HepG2 (cell line): ENCODE measurements around the gene PRR19. TPM values are rescaled to one million over a fixed set of nuclear protein-coding genes. Genes with fewer than 3 reads are reported as not detected.

Source experiments
- ATAC-seq: fragments of 200-7000 bp; cut with Tn5 transposase; 3 replicates; pipeline ENCODE4 v1.9.1; 2020; ENCODE audit warnings: mild to moderate bottlenecking, moderate library complexity
- BruUV-seq: library from RNA; stranded (reverse); fragments of 400-500 nt; replicated peaks from 2 replicates; lab custom pipeline; 2021; lab: Mats Ljungman, UMichigan
- CTCF ChIA-PET: fragments of 300-600 bp; formaldehyde crosslinking; extraction: SDS; loops from one replicate; lab custom pipeline; 2021; ENCODE audit warnings: low total read pairs, inconsistent platforms, low intra/inter-chr PET ratio; lab: Yijun Ruan, JAX
- POLR2A ChIA-PET: fragments of 350-600 bp; sonication (Branson Sonifier 250); formaldehyde crosslinking; loops from one replicate; lab custom pipeline; 2020; ENCODE audit warnings: antibody characterized with exemption, inconsistent platforms; lab: Yijun Ruan, JAX
- DNase-seq: peaks from one replicate; pipeline ENCODE4 v3.0.0-alpha.2; 2015; ENCODE audit warnings: low spot score
- FAIRE-seq: peaks from 3 replicates; lab custom pipeline; 2011; peaks lifted over from hg19 to GRCh38; lab: Jason Lieb, UNC
- H2AFZ ChIP-seq: one replicate; pipeline ENCODE4 v1.6.1; 2011; ENCODE audit warnings: low read length, inconsistent platforms
- H3K27ac ChIP-seq: fragments of 300-600 bp; 3 replicates; pipeline ENCODE4 v1.8.0; 2011; ENCODE audit warnings: mixed run types, mild to moderate bottlenecking, mixed read lengths, low read length, inconsistent platforms; ENCODE audit not compliant: insufficient read depth; ENCODE audit errors: extremely low read length
- H3K27me3 ChIP-seq, 2 experiments: fragments of 200-600 bp in 1 of 2; 2 replicates in 1 of 2; 3 replicates in 1 of 2; pipeline versions ENCODE4 v1.6.0 to v1.8.0; 2011; ENCODE audit warnings: low read length in 2 of 2, mild to moderate bottlenecking in 2 of 2, moderate library complexity in 2 of 2, inconsistent platforms in 1 of 2; ENCODE audit not compliant: insufficient read depth in 2 of 2, control insufficient read depth in 1 of 2
- H3K36me3 ChIP-seq, 2 experiments: fragments of 200-600 bp in 1 of 2; replicated peaks in 1 of 2; 2 replicates in 1 of 2; 3 replicates in 1 of 2; pipeline versions ENCODE4 v1.5.1 to v1.8.0; 2011; ENCODE audit warnings: low read length in 2 of 2, inconsistent platforms in 1 of 2; ENCODE audit not compliant: insufficient read depth in 2 of 2, control insufficient read depth in 1 of 2
- H3K4me1 ChIP-seq: 2 replicates; pipeline ENCODE4 v1.5.1; 2012; ENCODE audit warnings: low read length, inconsistent platforms; ENCODE audit not compliant: insufficient read depth
- H3K4me2 ChIP-seq: 2 replicates; pipeline ENCODE4 v1.6.0; 2011; ENCODE audit warnings: low read depth, low read length, inconsistent platforms
- H3K4me3 ChIP-seq, 3 experiments: fragments of 200-600 bp in 1 of 3; sonication (generic), shearing (Covaris generic) in 1 of 3; replicated peaks in 1 of 3; 2 replicates each; pipeline ENCODE4 v1.5.1; 2011 to 2016; ENCODE audit warnings: low read length in 3 of 3, inconsistent platforms in 2 of 3, low read depth in 2 of 3, mild to moderate bottlenecking in 2 of 3, control low read depth in 1 of 3, mixed read lengths in 1 of 3; ENCODE audit not compliant: insufficient read depth in 1 of 3
- H3K79me2 ChIP-seq: one replicate; pipeline ENCODE4 v1.6.1; 2011; ENCODE audit warnings: low read length, inconsistent platforms; ENCODE audit not compliant: insufficient read depth
- H3K9ac ChIP-seq: 2 replicates; pipeline ENCODE4 v1.6.0; 2011; ENCODE audit warnings: mild to moderate bottlenecking, low read depth, low read length, inconsistent platforms; ENCODE audit not compliant: insufficient read depth
- H3K9me3 ChIP-seq: 2 replicates; pipeline ENCODE4 v1.5.1; 2012; ENCODE audit warnings: mild to moderate bottlenecking, low read length
- H4K20me1 ChIP-seq: 2 replicates; pipeline ENCODE4 v1.6.0; 2011; ENCODE audit warnings: inconsistent platforms, mild to moderate bottlenecking, low read length, moderate library complexity; ENCODE audit not compliant: insufficient read depth
- ARNTL ChIP-seq: sonication (generic); formaldehyde crosslinking; IDR thresholded peaks from 2 replicates; pipeline ENCODE4 v1.4.0; 2020; ENCODE audit warnings: mild to moderate bottlenecking, missing genetic modification reagents
- BRF2 ChIP-seq: sonication (generic); formaldehyde crosslinking; IDR thresholded peaks from 2 replicates; pipeline ENCODE4 v1.8.1; 2022; ENCODE audit warnings: mild to moderate bottlenecking, missing genetic modification reagents
- HNF4A ChIP-seq: sonication (generic); formaldehyde crosslinking; IDR thresholded peaks from 2 replicates; pipeline ENCODE4 v1.4.0; 2020; ENCODE audit warnings: missing genetic modification reagents
- SATB2 ChIP-seq: sonication (generic); formaldehyde crosslinking; IDR thresholded peaks from 2 replicates; pipeline ENCODE4 v1.5.0; 2020; ENCODE audit warnings: missing genetic modification reagents
- ZFP36L1 ChIP-seq: sonication (generic); formaldehyde crosslinking; IDR thresholded peaks from 2 replicates; pipeline ENCODE4 v1.8.0; 2022; ENCODE audit warnings: mild to moderate bottlenecking, missing genetic modification reagents, moderate library complexity
- ZNF30 ChIP-seq: sonication (generic); formaldehyde crosslinking; IDR thresholded peaks from 2 replicates; pipeline ENCODE4 v1.5.0; 2020; ENCODE audit warnings: mild to moderate bottlenecking, missing genetic modification reagents
- ZNF547 ChIP-seq: sonication (generic); formaldehyde crosslinking; IDR thresholded peaks from 2 replicates; pipeline ENCODE4 v1.5.1; 2020; ENCODE audit warnings: mild to moderate bottlenecking, missing genetic modification reagents
- ZSCAN31 ChIP-seq: sonication (generic); formaldehyde crosslinking; IDR thresholded peaks from 2 replicates; pipeline ENCODE4 v1.5.0; 2020; ENCODE audit warnings: low read depth, mild to moderate bottlenecking, missing genetic modification reagents
- WGBS: methylation state at CpG from one replicate; pipeline ENCODE4 v1.1.6; 2017; ENCODE audit warnings: low lambda C conversion rate; 5-methylcytosine and 5-hydroxymethylcytosine counted together
- in situ Hi-C: cut with HindIII; loops from 2 replicates; pipeline ENCODE4 v1.10.0; 2017; ENCODE audit warnings: low pct_unique_long_range_greater_than_20kb; ENCODE audit not compliant: extremely low pct_ligation_motif_present
- intact Hi-C: fragments of 100-400 bp; cut with micrococcal nuclease; formaldehyde crosslinking; loops from one replicate; pipeline ENCODE4 v1.10.0; 2022; ENCODE audit not compliant: unreplicated experiment
- polyA plus RNA-seq, 8 experiments: library from polyadenylated mRNA; depleted of rRNA in 3 of 8; stranded (reverse) in 7 of 8; unstranded in 1 of 8; fragments of >200 nt; fragmentation: Illumina TruSeq in 4 of 8; extraction: Trizol in 4 of 8; gene quantifications; 2 replicates each; pipeline versions ENCODE4 v1.2.1 to v1.2.3, GENCODE V29; 2011 to 2016; ENCODE audit warnings: low read depth in 4 of 8, missing spikeins in 1 of 8, mixed read lengths in 1 of 8; ENCODE audit not compliant: insufficient read depth in 1 of 8
- total RNA-seq, 5 experiments: library from RNA; depleted of rRNA; stranded (reverse); fragments of >200 nt; fragmentation: Illumina TruSeq; extraction: Trizol; gene quantifications; 2 replicates each; pipeline ENCODE4 v1.2.3, GENCODE V29; 2016; ENCODE audit warnings: low read depth in 1 of 5

The PRR19 gene
- total and polyA plus RNA-seq, 2 of the 13 experiments (the other 11 are each of a cell fraction or from before 2014, with no cell fraction given) = 0.21 to 0.33 TPM

GRCh38 chr19:42333975-42334696, 32.2 kb downstream of the PRR19 start:
- in situ Hi-C loops = no loop called here
- Histone ChIP-seq H3K79me2 (peaks cover 3% of the 10 kb centered on the region), H3K27me3 (no peaks in the 10 kb centered on the region), H4K20me1 (no peaks in the 10 kb centered on the region), H3K36me3 (peaks cover 6 to 23% of the 10 kb centered on the region in 2 experiments; a peak in 4 of 5 replicates), H3K4me1 (peaks cover 12% of the 10 kb centered on the region), H3K9ac (no peak overlapping the region), H3K4me3 (no peak overlapping the region), H3K9me3 (no peaks in the 10 kb centered on the region), H2AFZ (no peak overlapping the region), H3K27ac (no peak overlapping the region), H3K4me2 (no peak overlapping the region)
- DNase-seq (no peak), ATAC-seq (no peak), FAIRE-seq (no peak)
- no TSS peak for BruUV-seq
- ChIA-PET POLR2A (no interaction called here), CTCF (no interaction called here)
- 97% methylated on average over 11 of the region's 21 CpGs for WGBS
- TF ChIP-seq ZFP36L1 (CRISPR knock-in tag) (no peak), ZNF547 (CRISPR knock-in tag) (no peak), ARNTL (no peak), BRF2 (CRISPR knock-in tag) (no peak), HNF4A (CRISPR knock-in tag) (no peak), ZSCAN31 (CRISPR knock-in tag) (no peak), SATB2 (no peak), ZNF30 (CRISPR knock-in tag) (no peak)
- intact Hi-C loops = no loop called here
